ENCODE data around the gene C1orf21. TPM values are rescaled to one million over a fixed set of nuclear protein-coding genes. Genes with fewer than 3 reads are reported as not detected.

C1orf21 gene
- total RNA-seq, 1 donor from 2014 or later, result 43.3 TPM

- DNase-seq, result no peak
- Mint-ChIP-seq H3K4me3 (ENCODE audit: unreplicated experiment) (no peak overlapping the region), H3K9me3 (ENCODE audit: unreplicated experiment) (peaks cover 4% of the 10 kb centered on the region), H3K4me1 (ENCODE audit: low read depth, unreplicated experiment) (no peaks in the 10 kb centered on the region), H3K36me3 (ENCODE audit: unreplicated experiment) (peaks cover 9% of the 10 kb centered on the region), H3K27ac (ENCODE audit: unreplicated experiment) (no peak overlapping the region), H3K27me3 (ENCODE audit: unreplicated experiment) (no peaks in the 10 kb centered on the region)
- no peak for TF ChIP-seq CTCF (IDR thresholded peaks at IDR 0.05; ENCODE audit: partially characterized antibody, unreplicated experiment)
Measured at GRCh38 chr1:184648856-184649201, 262.0 kb downstream of the C1orf21 start.

DNA sequence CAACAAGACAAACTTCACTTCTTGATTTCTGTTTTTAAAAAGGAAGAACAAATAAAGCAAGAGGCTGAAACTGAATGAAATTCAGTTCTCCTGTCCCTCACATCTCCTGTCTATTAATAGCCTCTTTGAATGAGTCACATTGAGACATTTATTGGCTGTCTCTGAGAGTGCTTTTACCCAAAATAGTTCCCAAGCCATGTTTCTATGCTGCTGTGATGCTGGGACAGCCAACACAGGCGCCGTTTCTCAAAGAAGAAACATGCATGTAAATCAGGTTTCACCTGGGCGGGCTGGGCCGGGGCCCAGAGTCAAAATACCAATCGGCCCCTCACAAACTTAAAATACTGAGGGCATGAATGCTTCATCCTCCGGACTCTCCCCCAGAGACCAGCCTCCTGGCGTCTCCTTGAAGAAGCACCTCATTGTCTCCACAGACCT is 262.6 kb downstream of the C1orf21 start:
- DNase-seq, result no peak
- no peak for TF ChIP-seq CTCF (IDR thresholded peaks at IDR 0.05; ENCODE audit: partially characterized antibody, unreplicated experiment)
- Mint-ChIP-seq H3K27me3 (ENCODE audit: unreplicated experiment) (no peaks in the 10 kb centered on the region), H3K9me3 (ENCODE audit: unreplicated experiment) (peaks cover 4% of the 10 kb centered on the region), H3K4me1 (ENCODE audit: low read depth, unreplicated experiment) (no peaks in the 10 kb centered on the region), H3K27ac (ENCODE audit: unreplicated experiment) (no peak overlapping the region), H3K4me3 (ENCODE audit: unreplicated experiment) (no peak overlapping the region), H3K36me3 (ENCODE audit: unreplicated experiment) (peaks cover 9% of the 10 kb centered on the region)

DNA sequence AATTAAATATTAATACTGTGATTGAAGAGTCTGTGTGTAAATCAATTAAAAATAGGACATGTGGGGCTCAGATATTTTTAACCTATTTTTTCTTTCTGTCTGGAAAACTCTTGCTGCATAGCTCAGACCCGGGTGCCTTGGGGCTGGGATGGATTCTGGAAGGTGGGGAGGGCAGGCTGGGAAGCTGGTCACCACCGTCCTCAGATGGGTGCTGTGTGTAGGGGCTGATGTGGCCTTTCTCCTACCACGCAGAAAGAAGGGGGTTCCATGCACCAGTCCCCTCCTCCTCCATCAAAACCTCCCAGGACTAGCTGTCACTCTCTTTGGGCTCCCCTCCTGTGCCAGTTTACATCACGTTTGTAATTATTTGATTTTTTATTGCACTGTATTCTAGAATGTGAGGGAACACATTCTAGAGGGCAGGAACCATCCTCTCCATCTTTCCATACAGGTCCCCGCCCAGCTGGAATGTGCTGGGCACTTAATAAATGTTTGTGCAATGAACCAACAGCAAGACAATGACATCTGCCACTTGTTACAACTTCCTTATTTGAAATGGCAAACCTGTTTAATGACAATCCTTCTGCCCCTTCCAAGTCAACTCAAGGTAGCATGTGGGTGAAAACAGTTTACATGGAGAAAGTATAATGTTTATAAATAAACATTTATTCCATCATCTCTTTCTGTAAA is 263.5 kb downstream of the C1orf21 start:
- TF ChIP-seq CTCF (IDR thresholded peaks at IDR 0.05; ENCODE audit: partially characterized antibody, unreplicated experiment), result no peak
- Mint-ChIP-seq H3K4me3 (ENCODE audit: unreplicated experiment) (no peak overlapping the region), H3K27me3 (ENCODE audit: unreplicated experiment) (no peaks in the 10 kb centered on the region), H3K9me3 (ENCODE audit: unreplicated experiment) (peaks cover 2% of the 10 kb centered on the region), H3K4me1 (ENCODE audit: low read depth, unreplicated experiment) (no peaks in the 10 kb centered on the region), H3K36me3 (ENCODE audit: unreplicated experiment) (peaks cover 9% of the 10 kb centered on the region), H3K27ac (ENCODE audit: unreplicated experiment) (no peak overlapping the region)
- DNase-seq, result no peak

GRCh38 chr1:184655185-184655584 is 268.4 kb downstream of the C1orf21 start:
- no peaks in the 10 kb centered on the region for H3K27me3 Mint-ChIP-seq (ENCODE audit: unreplicated experiment)
- H3K4me3 Mint-ChIP-seq (ENCODE audit: unreplicated experiment), result no peak overlapping the region
- H3K36me3 Mint-ChIP-seq (ENCODE audit: unreplicated experiment), result peaks cover 4% of the 10 kb centered on the region
- peaks cover 2% of the 10 kb centered on the region for H3K9me3 Mint-ChIP-seq (ENCODE audit: unreplicated experiment)
- H3K4me1 Mint-ChIP-seq (ENCODE audit: low read depth, unreplicated experiment), result no peaks in the 10 kb centered on the region
- TF ChIP-seq CTCF (IDR thresholded peaks at IDR 0.05; ENCODE audit: partially characterized antibody, unreplicated experiment), result no peak
- DNase-seq, result no peak
- no peak overlapping the region for H3K27ac Mint-ChIP-seq (ENCODE audit: unreplicated experiment)

GRCh38 chr1:184656221-184656620 is 269.4 kb downstream of the C1orf21 start:
- H3K27ac Mint-ChIP-seq (ENCODE audit: unreplicated experiment), result no peak overlapping the region
- H3K36me3 Mint-ChIP-seq (ENCODE audit: unreplicated experiment), result peaks cover 4% of the 10 kb centered on the region
- peaks cover 2% of the 10 kb centered on the region for H3K9me3 Mint-ChIP-seq (ENCODE audit: unreplicated experiment)
- H3K4me3 Mint-ChIP-seq (ENCODE audit: unreplicated experiment), result no peak overlapping the region
- no peak for DNase-seq
- no peaks in the 10 kb centered on the region for H3K4me1 Mint-ChIP-seq (ENCODE audit: low read depth, unreplicated experiment)
- no peak for TF ChIP-seq CTCF (IDR thresholded peaks at IDR 0.05; ENCODE audit: partially characterized antibody, unreplicated experiment)
- no peaks in the 10 kb centered on the region for H3K27me3 Mint-ChIP-seq (ENCODE audit: unreplicated experiment)

All from glutamatergic neuron (in vitro differentiated cells).